ENCODE data around the gene BBOF1.
"Not testable (repeated sequence)": the region's sequence is repeated elsewhere in the genome, so short reads cannot be mapped to it uniquely, and the experiment has no call there.

- not testable (repeated sequence) for TF ChIP-seq CTCF, POLR2A (IDR thresholded peaks at IDR 0.05)
These were observed 30.5 kb upstream of the BBOF1 start for GRCh38 chr14:73988656-73989055.

All from tibial nerve (tissue), 3 donors.